Measurements from ENCODE around the gene BCAS1. TPM values are rescaled to one million over a fixed set of nuclear protein-coding genes. Genes with fewer than 3 reads are reported as not detected.

The BCAS1 gene
- total and polyA plus RNA-seq, 10 donors, result 0.23 to 1.3 (median 0.55) TPM; not detected in 2

DNA sequence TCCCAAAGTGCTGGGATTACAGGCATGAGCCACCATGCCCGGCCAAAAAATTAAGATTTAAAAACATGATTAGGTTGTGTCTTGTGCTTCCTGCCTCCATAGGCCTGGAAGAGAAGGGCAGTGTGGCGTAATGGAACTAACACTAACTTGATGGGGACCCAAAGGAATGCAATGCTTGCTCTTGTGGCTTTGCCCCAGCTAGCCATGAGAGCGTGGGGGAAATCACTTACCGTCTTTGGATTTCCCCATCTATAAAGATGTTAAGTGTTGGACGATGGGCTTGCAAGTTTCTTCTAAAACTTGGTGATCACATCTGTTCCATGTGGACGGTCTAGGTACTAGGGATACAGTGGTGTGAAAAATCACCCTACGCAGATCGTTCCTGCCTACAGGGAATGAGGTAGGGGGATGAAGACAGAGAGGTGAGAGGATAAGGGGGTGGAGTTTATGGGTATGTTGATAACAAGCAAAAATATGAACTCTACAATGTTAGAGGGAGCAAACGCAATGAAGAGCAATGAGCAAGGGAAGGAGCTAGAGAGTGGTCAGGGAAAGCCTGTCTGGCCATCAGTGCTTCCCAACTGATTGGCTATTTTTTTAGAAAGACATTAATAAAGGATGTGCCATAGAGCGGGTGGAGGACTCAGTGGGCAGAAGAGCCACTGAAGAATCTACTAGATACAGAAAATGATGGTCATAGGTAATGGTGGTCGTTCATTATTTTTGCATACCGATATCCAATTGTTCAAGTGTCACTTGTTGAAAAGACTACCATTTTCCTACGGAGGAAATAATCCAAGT, 165.2 kb downstream of the BCAS1 start:
- Histone ChIP-seq H3K36me3 (no peaks in the 10 kb centered on the region), H3K4me3 (peak overlapping the region in 1 of 8 donors; percentile 55), H3K9me3 (no peaks in the 10 kb centered on the region), H3K27ac (peak overlapping the region in 6 of 8 donors; percentile 70 to 92 (median 86)), H3K27me3 (replicated peaks in 1 of 7) (no peaks in the 10 kb centered on the region), H3K4me1 (peaks cover 0 to 89% (median 37%) of the 10 kb centered on the region in 6 donors)
- WGBS, 5 donors, result 83 to 88% (median 85%) methylated on average over 13 of the region's 13 CpGs
- no peak for DNase-seq
- TF ChIP-seq, protein P1, sequence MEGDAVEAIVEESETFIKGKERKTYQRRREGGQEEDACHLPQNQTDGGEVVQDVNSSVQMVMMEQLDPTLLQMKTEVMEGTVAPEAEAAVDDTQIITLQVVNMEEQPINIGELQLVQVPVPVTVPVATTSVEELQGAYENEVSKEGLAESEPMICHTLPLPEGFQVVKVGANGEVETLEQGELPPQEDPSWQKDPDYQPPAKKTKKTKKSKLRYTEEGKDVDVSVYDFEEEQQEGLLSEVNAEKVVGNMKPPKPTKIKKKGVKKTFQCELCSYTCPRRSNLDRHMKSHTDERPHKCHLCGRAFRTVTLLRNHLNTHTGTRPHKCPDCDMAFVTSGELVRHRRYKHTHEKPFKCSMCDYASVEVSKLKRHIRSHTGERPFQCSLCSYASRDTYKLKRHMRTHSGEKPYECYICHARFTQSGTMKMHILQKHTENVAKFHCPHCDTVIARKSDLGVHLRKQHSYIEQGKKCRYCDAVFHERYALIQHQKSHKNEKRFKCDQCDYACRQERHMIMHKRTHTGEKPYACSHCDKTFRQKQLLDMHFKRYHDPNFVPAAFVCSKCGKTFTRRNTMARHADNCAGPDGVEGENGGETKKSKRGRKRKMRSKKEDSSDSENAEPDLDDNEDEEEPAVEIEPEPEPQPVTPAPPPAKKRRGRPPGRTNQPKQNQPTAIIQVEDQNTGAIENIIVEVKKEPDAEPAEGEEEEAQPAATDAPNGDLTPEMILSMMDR (IDR thresholded peaks at IDR 0.05 in 8 of 11, conservative IDR thresholded peaks at IDR 0.05 in 3 of 11), result no peak
- no peak for TF ChIP-seq POLR2AphosphoS5 (IDR thresholded peaks at IDR 0.05)
- no peak for TF ChIP-seq POLR2A (IDR thresholded peaks at IDR 0.05)
- intact Hi-C loops (cut with DNase I; ENCODE audit: low total_unique reads), result no loop called here

DNA sequence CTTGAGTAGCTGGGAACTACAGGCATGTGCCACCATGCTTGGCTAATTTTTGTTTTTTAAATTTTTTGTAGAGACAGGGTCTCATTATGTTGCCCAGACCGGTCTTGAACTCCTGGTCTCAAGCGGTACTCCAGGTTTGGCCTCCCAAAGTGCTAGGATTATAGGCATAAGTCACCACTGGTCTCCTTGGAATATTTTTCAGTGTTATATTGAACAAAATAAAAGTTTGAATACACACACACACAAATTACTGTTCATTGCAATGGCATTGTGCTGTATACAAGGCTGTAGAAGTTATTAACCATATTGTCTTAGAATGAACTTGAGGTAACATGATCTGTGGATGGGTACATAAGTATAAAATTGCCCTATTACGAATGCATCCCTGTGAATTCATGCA, 166.1 kb downstream of the BCAS1 start:
- no peak for DNase-seq
- Histone ChIP-seq H3K4me1 (peaks cover 3 to 89% (median 44%) of the 10 kb centered on the region in 6 donors), H3K27ac (peak overlapping the region in 7 of 8 donors; percentile 44 to 92 (median 74)), H3K36me3 (no peaks in the 10 kb centered on the region), H3K27me3 (replicated peaks in 1 of 7) (no peaks in the 10 kb centered on the region), H3K9me3 (no peaks in the 10 kb centered on the region), H3K4me3 (peak overlapping the region in 1 of 8 donors; percentile 41)
- intact Hi-C loops (cut with DNase I; ENCODE audit: low total_unique reads), result no loop called here
- 92 to 98% (median 94%) methylated on average over 3 of the region's 3 CpGs for WGBS, 5 donors
- TF ChIP-seq POLR2A (IDR thresholded peaks at IDR 0.05), result no peak
- TF ChIP-seq, protein P1 (IDR thresholded peaks at IDR 0.05 in 8 of 11, conservative IDR thresholded peaks at IDR 0.05 in 3 of 11), result no peak
- TF ChIP-seq POLR2AphosphoS5 (IDR thresholded peaks at IDR 0.05), result no peak

DNA sequence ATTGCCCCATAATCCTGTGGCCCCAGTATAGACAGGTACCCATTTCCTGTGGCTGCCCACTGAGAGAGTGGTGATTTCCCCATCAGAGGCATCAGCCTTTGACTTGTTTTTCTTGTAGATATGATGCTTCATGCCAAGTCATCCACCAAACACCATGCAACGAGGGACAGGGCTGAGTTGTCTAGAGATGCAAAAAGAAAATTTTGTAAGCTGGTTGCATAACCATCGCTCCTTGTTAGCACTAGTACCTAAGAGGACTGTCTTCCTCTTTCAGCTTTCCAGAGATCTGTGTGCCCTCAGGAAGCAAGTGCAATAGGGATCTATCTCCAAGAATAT, 166.8 kb downstream of the BCAS1 start:
- peak overlapping the region in 7 of 8 donors; percentile 44 to 92 (median 74) for H3K27ac ChIP-seq
- 38 to 64% (median 51%) methylated on average over 2 of the region's 2 CpGs for WGBS, 5 donors
- H3K4me1 ChIP-seq, result peaks cover 5 to 89% (median 46%) of the 10 kb centered on the region in 6 donors
- H3K27me3 ChIP-seq (replicated peaks in 1 of 7), result no peaks in the 10 kb centered on the region
- H3K36me3 ChIP-seq, result no peaks in the 10 kb centered on the region
- DNase-seq, result no peak
- intact Hi-C loops (cut with DNase I; ENCODE audit: low total_unique reads), result no loop called here
- no peaks in the 10 kb centered on the region for H3K9me3 ChIP-seq
- peak overlapping the region in 1 of 8 donors; percentile 41 for H3K4me3 ChIP-seq
- TF ChIP-seq POLR2AphosphoS5 (IDR thresholded peaks at IDR 0.05), result no peak
- TF ChIP-seq, protein P1 (IDR thresholded peaks at IDR 0.05 in 8 of 11, conservative IDR thresholded peaks at IDR 0.05 in 3 of 11), result no peak
- no peak for TF ChIP-seq POLR2A (IDR thresholded peaks at IDR 0.05)

DNA sequence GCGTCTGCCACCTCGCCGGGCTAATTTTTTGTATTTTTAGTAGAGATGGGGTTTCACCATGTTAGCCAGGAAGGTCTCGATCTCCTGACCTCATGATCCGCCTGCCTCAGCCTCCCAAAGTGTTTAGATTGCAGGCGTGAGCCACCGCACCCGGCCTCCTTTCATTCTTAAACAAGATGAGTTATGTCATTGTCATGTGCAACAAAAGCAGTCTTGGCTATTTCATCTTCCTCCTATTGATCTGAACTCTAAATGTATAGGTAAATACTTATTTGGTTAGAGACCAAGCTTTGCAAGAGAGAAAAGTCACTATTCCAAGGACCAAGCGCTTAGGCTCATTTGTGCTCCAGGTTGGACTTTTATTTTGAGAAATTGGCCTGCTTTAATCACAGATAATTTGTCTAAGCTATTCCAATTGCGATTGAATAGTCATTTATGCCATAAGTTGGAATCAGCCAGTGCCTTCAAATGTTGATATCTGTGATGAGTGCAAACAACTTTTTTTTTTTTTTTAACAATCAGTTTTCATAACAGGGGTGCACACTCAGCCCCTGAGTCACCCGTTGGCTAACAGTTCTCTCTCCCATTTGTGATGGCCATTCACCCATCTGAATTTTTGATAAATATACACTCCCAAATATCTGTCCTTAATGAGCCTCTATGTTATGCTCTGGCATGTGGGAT, 167.3 kb downstream of the BCAS1 start:
- intact Hi-C loops (cut with DNase I; ENCODE audit: low total_unique reads), result no loop called here
- peaks cover 5 to 89% (median 45%) of the 10 kb centered on the region in 6 donors for H3K4me1 ChIP-seq
- H3K4me3 ChIP-seq, result peak overlapping the region in 1 of 8 donors; percentile 41
- no peaks in the 10 kb centered on the region for H3K9me3 ChIP-seq
- 90 to 97% (median 93%) methylated on average over 11 of the region's 11 CpGs for WGBS, 5 donors
- TF ChIP-seq, protein P1 (IDR thresholded peaks at IDR 0.05 in 8 of 11, conservative IDR thresholded peaks at IDR 0.05 in 3 of 11), result no peak
- DNase-seq, result no peak
- H3K27ac ChIP-seq, result peak overlapping the region in 7 of 8 donors; percentile 44 to 92 (median 74)
- H3K36me3 ChIP-seq, result no peaks in the 10 kb centered on the region
- no peaks in the 10 kb centered on the region for H3K27me3 ChIP-seq (replicated peaks in 1 of 7)
